ENCODE measurements around the gene SMIM35.

The SMIM35 gene

GRCh38 chr11:118117790-118118601, 31.2 kb upstream of the SMIM35 start:
- Histone ChIP-seq H4K20me1 (ENCODE audit: insufficient read depth) (no peaks in the 10 kb centered on the region), H3K4me2 (no peak overlapping the region), H3K27ac (no peak overlapping the region), H3K36me3 (ENCODE audit: insufficient read depth) (no peaks in the 10 kb centered on the region), H2AFZ (ENCODE audit: low read depth) (no peak overlapping the region), H3K79me2 (ENCODE audit: insufficient read depth, low read depth) (no peaks in the 10 kb centered on the region), H3K9ac (no peak overlapping the region), H3K4me1 (ENCODE audit: low read depth, poor library complexity, severe bottlenecking) (no peaks in the 10 kb centered on the region), H3K27me3 (ENCODE audit: insufficient read depth, low read depth) (no peaks in the 10 kb centered on the region), H3K4me3 (IDR thresholded peaks at IDR 0.05; ENCODE audit: insufficient read depth, low read depth, low read length) (no peak overlapping the region)
- TF ChIP-seq, protein P1, sequence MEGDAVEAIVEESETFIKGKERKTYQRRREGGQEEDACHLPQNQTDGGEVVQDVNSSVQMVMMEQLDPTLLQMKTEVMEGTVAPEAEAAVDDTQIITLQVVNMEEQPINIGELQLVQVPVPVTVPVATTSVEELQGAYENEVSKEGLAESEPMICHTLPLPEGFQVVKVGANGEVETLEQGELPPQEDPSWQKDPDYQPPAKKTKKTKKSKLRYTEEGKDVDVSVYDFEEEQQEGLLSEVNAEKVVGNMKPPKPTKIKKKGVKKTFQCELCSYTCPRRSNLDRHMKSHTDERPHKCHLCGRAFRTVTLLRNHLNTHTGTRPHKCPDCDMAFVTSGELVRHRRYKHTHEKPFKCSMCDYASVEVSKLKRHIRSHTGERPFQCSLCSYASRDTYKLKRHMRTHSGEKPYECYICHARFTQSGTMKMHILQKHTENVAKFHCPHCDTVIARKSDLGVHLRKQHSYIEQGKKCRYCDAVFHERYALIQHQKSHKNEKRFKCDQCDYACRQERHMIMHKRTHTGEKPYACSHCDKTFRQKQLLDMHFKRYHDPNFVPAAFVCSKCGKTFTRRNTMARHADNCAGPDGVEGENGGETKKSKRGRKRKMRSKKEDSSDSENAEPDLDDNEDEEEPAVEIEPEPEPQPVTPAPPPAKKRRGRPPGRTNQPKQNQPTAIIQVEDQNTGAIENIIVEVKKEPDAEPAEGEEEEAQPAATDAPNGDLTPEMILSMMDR (conservative IDR thresholded peaks at IDR 0.05; ENCODE audit: low read depth, low read length), result no peak

- no peak overlapping the region for H3K4me3 ChIP-seq (IDR thresholded peaks at IDR 0.05; ENCODE audit: insufficient read depth, low read depth, low read length)
- TF ChIP-seq, protein P1 (conservative IDR thresholded peaks at IDR 0.05; ENCODE audit: low read depth, low read length), result no peak
- no peak overlapping the region for H3K4me2 ChIP-seq
- H3K9ac ChIP-seq, result no peak overlapping the region
- no peak overlapping the region for H3K27ac ChIP-seq
- H3K36me3 ChIP-seq (ENCODE audit: insufficient read depth), result no peaks in the 10 kb centered on the region
- no peaks in the 10 kb centered on the region for H4K20me1 ChIP-seq (ENCODE audit: insufficient read depth)
- no peaks in the 10 kb centered on the region for H3K27me3 ChIP-seq (ENCODE audit: insufficient read depth, low read depth)
- H3K79me2 ChIP-seq (ENCODE audit: insufficient read depth, low read depth), result no peaks in the 10 kb centered on the region
- H3K4me1 ChIP-seq (ENCODE audit: low read depth, poor library complexity, severe bottlenecking), result no peaks in the 10 kb centered on the region
- no peak overlapping the region for H2AFZ ChIP-seq (ENCODE audit: low read depth)
These were observed 28.3 kb upstream of the SMIM35 start for GRCh38 chr11:118115048-118115447.

DNA sequence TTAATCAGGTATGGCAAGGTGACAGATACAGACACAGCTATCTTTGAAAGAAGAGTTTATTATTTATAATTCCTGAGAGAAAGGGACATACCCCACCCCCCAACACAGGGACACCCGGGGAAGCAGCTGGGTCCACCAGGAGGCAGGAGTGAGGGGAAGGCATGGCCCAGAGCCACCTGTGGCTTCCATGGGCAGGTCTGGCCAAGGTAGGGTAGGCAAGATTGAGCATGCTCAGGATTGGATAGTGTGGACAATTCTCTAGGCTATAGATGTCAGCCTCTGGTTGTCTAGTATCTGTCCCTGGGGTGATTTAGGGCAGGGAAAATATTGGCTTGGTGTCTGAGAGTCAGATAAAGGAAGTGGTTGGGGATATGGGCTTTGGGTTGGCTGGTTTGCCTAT, 27.5 kb upstream of the SMIM35 start:
- Histone ChIP-seq H3K4me1 (ENCODE audit: low read depth, poor library complexity, severe bottlenecking) (no peaks in the 10 kb centered on the region), H3K27ac (no peak overlapping the region), H4K20me1 (ENCODE audit: insufficient read depth) (no peaks in the 10 kb centered on the region), H3K79me2 (ENCODE audit: insufficient read depth, low read depth) (no peaks in the 10 kb centered on the region), H2AFZ (ENCODE audit: low read depth) (no peak overlapping the region), H3K27me3 (ENCODE audit: insufficient read depth, low read depth) (no peaks in the 10 kb centered on the region), H3K4me2 (no peak overlapping the region), H3K9ac (no peak overlapping the region), H3K4me3 (IDR thresholded peaks at IDR 0.05; ENCODE audit: insufficient read depth, low read depth, low read length) (no peak overlapping the region), H3K36me3 (ENCODE audit: insufficient read depth) (no peaks in the 10 kb centered on the region)
- TF ChIP-seq, protein P1 (conservative IDR thresholded peaks at IDR 0.05; ENCODE audit: low read depth, low read length), result no peak

DNA sequence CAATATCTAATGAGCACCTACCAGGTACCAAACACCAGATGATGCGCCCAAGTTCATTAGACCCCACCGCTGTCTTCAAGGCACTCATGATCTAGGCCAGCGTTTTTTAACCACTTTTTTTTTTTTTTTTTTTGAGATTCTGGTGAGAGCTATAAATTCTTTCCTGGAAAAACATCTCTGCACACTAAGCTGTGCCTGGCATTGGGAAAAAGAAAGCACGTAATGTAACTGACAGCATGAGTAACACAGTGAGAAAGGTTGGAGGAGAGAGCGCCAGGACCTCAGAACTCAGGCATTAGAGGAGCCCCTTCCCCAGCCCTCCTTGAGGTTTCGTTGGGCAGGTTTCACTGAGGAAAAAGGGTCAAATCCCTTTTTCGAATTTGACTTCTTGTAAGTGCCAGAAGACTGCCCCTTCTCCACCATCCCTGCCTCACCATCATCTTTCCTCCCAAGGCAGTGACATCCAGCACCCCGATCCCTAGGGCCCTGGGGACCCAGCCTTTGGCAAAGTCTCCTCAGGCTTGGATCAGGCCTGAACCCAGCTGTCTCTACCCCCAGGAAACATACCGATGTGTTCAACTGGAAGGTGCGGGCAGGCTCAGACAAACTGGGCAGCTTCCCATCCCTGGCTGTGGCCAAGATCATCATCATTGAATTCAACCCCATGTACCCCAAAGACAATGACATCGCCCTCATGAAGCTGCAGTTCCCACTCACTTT, 26.1 kb upstream of the SMIM35 start:
- Histone ChIP-seq H3K79me2 (ENCODE audit: insufficient read depth, low read depth) (no peaks in the 10 kb centered on the region), H3K27ac (no peak overlapping the region), H3K9ac (no peak overlapping the region), H4K20me1 (ENCODE audit: insufficient read depth) (no peaks in the 10 kb centered on the region), H3K4me2 (no peak overlapping the region), H2AFZ (ENCODE audit: low read depth) (no peak overlapping the region), H3K27me3 (ENCODE audit: insufficient read depth, low read depth) (no peaks in the 10 kb centered on the region), H3K36me3 (ENCODE audit: insufficient read depth) (no peaks in the 10 kb centered on the region), H3K4me3 (IDR thresholded peaks at IDR 0.05; ENCODE audit: insufficient read depth, low read depth, low read length) (no peak overlapping the region), H3K4me1 (ENCODE audit: low read depth, poor library complexity, severe bottlenecking) (no peaks in the 10 kb centered on the region)
- TF ChIP-seq, protein P1 (conservative IDR thresholded peaks at IDR 0.05; ENCODE audit: low read depth, low read length), result no peak

Measured in KMS-11 (cell line).